ENCODE results near the gene PASK. TPM values are rescaled to one million over a fixed set of nuclear protein-coding genes. Genes with fewer than 3 reads are reported as not detected.

Gene PASK
- total and polyA plus RNA-seq, 9 of the 15 experiments (the other 6 are each of a cell fraction or from before 2014, with no cell fraction given), result 1.5 to 30.3 (median 9.9) TPM

DNA sequence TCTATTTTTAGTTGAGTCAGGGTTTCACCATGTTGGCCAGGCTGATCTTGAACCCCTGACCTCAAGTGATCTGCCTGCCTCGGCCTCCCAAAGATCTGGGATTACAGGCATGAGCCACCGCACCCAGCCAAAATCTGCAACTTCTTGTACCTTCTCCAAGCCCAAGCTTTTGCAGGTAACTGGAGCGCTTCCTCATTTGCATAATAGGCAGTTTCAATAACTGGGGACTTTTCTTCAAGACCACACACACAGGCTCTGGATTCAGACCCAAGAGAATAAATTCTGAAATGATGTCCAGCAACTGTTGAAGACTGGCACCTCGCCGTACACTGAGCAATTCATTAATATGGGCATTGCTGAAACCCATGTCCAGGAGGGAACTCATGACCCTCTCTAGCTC, 50.0 kb downstream of the PASK start:
- Histone ChIP-seq H3K27me3 (ENCODE audit: control insufficient read depth in 2 of 2, insufficient read depth in 2 of 2, low read length in 2 of 2) (no peaks in the 10 kb centered on the region), H3K4me3 (no peak overlapping the region), H3K4me1 (replicated peaks in 1 of 2; ENCODE audit: control insufficient read depth in 2 of 2, insufficient read depth in 2 of 2, low read length in 2 of 2) (peaks cover 0 to 5% of the 10 kb centered on the region in 2 experiments; a peak in 2 of 5 replicates), H4K20me1 (replicated peaks; ENCODE audit: control insufficient read depth, insufficient read depth, low read length) (no peaks in the 10 kb centered on the region), H3K9me1 (ENCODE audit: control insufficient read depth, insufficient read depth, low read length) (no peaks in the 10 kb centered on the region), H3K9ac (ENCODE audit: insufficient read depth in 1 of 2, low read depth in 2 of 2, low read length in 2 of 2) (no peak overlapping the region), H3K9me3 (replicated peaks; ENCODE audit: control insufficient read depth, insufficient read depth, low read depth, low read length) (no peaks in the 10 kb centered on the region), H3K27ac (ENCODE audit: extremely low read depth, low read depth, low read length) (no peak overlapping the region), H3K4me2 (ENCODE audit: insufficient read depth, low read length) (no peak overlapping the region), H3K36me3 (ENCODE audit: control insufficient read depth, insufficient read depth, low read length) (peaks cover 55% of the 10 kb centered on the region; the same call in 2 of the 3 replicates), H3K79me2 (ENCODE audit: control insufficient read depth, insufficient read depth, low read length) (peaks cover 42% of the 10 kb centered on the region), H2AFZ (ENCODE audit: low read depth, low read length) (no peak overlapping the region)
- intact Hi-C loops (cut with micrococcal nuclease), result no loop called here
- no peak for TF ChIP-seq CCAR2 (IDR thresholded peaks at IDR 0.05; ENCODE audit: low read depth, low read length)
- TF ChIP-seq LARP7 (IDR thresholded peaks at IDR 0.05), result no peak
- no peak for TF ChIP-seq CBFB (CRISPR knock-in tag; IDR thresholded peaks at IDR 0.05)
- no peak for TF ChIP-seq RBM15 (IDR thresholded peaks at IDR 0.05; ENCODE audit: insufficient read depth, low read length)
- TF ChIP-seq, protein P1, sequence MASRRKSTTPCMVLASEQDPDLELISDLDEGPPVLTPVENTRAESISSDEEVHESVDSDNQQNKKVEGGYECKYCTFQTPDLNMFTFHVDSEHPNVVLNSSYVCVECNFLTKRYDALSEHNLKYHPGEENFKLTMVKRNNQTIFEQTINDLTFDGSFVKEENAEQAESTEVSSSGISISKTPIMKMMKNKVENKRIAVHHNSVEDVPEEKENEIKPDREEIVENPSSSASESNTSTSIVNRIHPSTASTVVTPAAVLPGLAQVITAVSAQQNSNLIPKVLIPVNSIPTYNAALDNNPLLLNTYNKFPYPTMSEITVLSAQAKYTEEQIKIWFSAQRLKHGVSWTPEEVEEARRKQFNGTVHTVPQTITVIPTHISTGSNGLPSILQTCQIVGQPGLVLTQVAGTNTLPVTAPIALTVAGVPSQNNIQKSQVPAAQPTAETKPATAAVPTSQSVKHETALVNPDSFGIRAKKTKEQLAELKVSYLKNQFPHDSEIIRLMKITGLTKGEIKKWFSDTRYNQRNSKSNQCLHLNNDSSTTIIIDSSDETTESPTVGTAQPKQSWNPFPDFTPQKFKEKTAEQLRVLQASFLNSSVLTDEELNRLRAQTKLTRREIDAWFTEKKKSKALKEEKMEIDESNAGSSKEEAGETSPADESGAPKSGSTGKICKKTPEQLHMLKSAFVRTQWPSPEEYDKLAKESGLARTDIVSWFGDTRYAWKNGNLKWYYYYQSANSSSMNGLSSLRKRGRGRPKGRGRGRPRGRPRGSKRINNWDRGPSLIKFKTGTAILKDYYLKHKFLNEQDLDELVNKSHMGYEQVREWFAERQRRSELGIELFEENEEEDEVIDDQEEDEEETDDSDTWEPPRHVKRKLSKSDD (conservative IDR thresholded peaks at IDR 0.05; ENCODE audit: low read length), result no peak
- ATAC-seq, result no peak
- no TSS peak for BruUV-seq (replicated peaks)
- no peak for DNase-seq (ENCODE audit: extremely low read depth in 1 of 4, low spot score in 3 of 4)
- CTCF ChIA-PET (ENCODE audit: low intra/inter-chr PET ratio), result no interaction called here
- no peak for FAIRE-seq
- WGBS (ENCODE audit: insufficient coverage, low coverage, missing lambda C conversion rate), result 100% methylated on average over 5 of the region's 5 CpGs
- POLR2A ChIA-PET, result no interaction called here
- in situ Hi-C loops (cut with MboI), result no loop called here
